Stimulated activated CD4-positive, alpha-beta T cell treated with anti-CD3 and anti-CD28 coated beads, TNF-alpha, amount 100 ng/mL, for 4 hours (primary cell): ENCODE results near the gene PROS1.
"Not testable (repeated sequence)": the region's sequence is repeated elsewhere in the genome, so short reads cannot be mapped to it uniquely, and the experiment has no call there.

ENCODE experiments used
- DNase-seq, 3 experiments: peaks; one replicate each; pipeline ENCODE4 v3.0.0-alpha.2; 2020; ENCODE audit warnings: low read depth in 3 of 3

The PROS1 gene

DNA sequence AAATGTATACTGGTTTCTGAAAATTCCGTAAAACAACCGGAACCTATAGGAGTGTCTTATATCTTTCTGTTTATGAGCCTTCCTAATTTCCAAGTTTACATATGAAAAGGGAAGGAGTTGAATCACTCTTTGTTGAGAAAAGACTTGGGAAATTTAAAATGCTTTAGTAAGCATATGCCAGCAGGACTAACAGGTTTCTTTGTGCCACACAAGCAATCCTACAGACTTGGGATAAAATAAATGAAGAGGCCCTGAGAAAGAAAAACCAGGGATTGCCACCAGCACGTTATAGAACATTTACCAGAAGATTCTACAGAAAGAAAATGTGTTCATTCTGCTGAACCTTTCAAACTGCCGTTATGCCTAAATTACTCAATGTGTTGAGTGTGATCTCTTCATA is 96.3 kb downstream of the PROS1 start:
- not testable (repeated sequence) for DNase-seq

DNA sequence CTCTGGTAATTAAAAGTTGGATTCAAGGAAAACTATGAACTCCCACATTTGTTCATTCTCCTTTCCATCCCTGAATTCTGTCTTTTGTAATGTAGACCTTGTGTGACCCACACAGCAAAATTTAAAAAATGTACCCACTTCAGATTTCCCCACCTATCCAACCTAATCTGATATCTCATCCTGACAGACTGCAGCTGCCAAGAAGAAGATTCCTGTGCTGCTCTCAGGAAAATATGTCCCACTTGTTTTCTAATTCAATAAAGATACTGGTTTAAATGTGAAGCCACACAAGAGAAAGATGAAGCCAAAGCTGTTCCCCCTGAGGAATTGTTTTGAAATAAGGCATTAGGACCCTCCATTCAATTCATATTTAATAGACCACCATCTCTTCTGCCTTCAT is 100.3 kb downstream of the PROS1 start:
- not testable (repeated sequence) for DNase-seq

DNA sequence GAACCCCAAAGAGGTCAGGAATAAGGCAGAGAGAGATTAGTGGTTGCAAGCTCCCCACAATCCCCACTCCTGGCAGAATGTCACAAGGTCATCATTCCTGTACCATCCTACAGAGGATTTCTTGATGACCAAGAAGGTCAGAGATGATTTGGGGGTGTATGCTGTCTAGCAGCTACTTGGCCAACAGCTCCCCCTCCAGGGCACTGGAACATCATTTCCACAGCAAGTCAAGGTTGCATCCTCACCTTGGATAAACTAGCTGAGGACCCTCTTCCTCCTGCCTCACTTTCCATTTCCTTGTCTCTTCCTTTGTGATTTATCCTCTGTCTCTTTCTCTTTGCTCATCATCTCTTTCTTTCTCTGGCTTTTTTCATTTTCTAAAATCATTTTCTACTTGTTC is 106.3 kb downstream of the PROS1 start:
- no peak for DNase-seq

DNA sequence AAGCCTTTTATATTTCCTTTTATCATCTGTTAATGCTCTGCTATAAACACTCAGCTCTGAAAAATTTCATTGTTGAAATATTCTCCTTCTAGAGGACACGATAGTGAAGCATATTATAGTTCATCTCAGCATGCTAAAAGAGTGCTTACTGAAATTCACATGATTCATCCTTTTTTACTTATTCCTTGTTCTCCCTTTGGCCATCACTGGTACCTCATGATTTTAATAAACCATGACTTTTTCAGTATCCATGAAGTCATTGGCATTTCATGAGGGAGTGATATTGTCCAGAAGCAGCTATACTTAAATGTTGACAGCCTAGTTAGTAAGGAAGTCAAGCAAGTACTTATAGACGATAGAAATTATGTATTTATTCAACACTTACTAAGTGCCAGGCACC is 112.7 kb downstream of the PROS1 start:
- DNase-seq = no peak

DNA sequence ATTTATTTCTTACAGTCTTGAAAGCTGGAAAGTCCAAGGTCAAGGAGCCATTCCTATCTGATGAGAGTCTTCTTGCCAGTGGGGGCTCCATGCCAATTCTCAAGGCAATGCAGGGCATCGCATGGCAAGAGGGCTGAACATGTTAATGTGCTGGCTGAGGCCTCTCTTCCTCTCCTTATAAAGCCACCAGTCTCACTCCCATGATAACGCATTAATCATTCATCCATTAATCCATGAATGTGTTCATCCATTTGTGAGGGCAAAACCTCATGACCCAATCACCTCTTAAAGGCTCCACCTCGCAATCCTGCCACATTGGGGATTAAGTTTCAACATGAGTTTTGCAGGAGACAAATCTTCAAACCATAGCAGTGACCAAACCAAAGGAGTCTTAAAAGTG is 118.3 kb downstream of the PROS1 start:
- no peak for DNase-seq

DNA sequence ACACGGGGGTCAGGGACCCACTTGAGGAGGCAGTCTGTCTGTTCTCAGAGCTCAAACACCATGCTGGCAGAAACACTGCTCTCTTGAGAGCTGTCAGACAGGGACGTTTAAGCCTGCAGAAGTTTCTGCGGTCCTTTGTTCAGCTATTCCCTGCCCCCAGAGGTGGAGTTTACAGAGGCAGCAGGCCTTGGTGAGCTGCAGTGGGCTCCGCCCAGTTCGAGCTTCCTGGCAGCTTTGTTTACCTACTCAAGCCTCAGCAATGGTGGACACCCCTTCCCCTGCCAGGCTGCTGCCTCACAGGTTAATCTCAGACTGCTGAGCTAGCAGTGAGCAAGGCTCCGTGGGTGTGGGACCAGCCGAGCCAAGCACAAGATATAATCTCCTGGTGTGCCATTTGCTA is 121.5 kb downstream of the PROS1 start:
- DNase-seq = not testable (repeated sequence)

DNA sequence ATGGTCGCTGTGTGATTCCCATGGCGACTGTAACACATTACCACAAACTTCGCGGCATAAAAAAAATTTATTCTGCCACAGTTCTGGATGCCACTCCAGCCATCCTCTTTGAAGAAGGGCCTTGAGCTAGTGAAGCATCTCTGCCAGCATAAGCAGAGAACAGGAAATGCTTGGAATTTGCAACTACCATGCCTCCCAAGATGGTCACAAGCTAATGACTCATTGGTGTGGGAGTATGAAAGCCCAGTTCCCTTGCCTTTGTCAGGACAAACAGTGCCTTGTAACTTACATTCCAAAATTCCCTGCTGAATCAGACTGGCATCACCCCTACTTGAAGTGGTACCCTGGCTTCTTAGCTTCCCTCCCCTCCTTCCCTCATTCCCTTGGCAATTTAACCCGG is 129.7 kb downstream of the PROS1 start:
- no peak for DNase-seq

DNA sequence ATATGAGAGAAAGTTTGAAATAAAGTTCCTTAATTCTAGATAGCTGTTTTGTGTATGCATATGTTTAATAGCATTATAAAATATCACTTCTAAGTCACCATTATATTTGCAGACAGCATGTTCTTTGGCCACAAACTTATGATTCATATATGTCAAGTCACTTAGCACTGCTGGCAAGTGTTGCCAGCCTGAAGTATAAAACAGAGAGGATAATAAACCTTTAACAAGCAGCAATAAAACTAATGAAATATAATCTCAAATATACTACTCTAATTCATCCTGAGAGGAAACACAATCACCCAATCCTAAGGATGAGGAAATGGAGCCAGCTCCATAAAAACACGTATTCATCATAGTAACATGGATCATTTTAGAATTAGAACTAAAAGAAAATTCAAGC is 134.5 kb downstream of the PROS1 start:
- not testable (repeated sequence) for DNase-seq
